AG09309 (cell line): ENCODE data around the gene AMMECR1.

Experiments
- DNase-seq: peaks from one replicate; pipeline ENCODE4 v3.0.0-alpha.2; 2010; ENCODE audit warnings: low read depth
- H3K4me3 ChIP-seq: 2 replicates; pipeline ENCODE4 v1.5.1; 2011; ENCODE audit warnings: mild to moderate bottlenecking, low read depth, low read length, moderate library complexity; ENCODE audit not compliant: control insufficient read depth
- TF ChIP-seq, protein P1 (sequence below): IDR thresholded peaks from 2 replicates; pipeline ENCODE4 v1.5.1; 2011; ENCODE audit warnings: mild to moderate bottlenecking, low read depth, low read length, inconsistent platforms; ENCODE audit not compliant: insufficient read depth, control insufficient read depth; ENCODE audit errors: missing control alignments

The AMMECR1 gene

GRCh38 chrX:110267874-110268273 is 50.0 kb downstream of the AMMECR1 start:
- TF ChIP-seq, protein P1, sequence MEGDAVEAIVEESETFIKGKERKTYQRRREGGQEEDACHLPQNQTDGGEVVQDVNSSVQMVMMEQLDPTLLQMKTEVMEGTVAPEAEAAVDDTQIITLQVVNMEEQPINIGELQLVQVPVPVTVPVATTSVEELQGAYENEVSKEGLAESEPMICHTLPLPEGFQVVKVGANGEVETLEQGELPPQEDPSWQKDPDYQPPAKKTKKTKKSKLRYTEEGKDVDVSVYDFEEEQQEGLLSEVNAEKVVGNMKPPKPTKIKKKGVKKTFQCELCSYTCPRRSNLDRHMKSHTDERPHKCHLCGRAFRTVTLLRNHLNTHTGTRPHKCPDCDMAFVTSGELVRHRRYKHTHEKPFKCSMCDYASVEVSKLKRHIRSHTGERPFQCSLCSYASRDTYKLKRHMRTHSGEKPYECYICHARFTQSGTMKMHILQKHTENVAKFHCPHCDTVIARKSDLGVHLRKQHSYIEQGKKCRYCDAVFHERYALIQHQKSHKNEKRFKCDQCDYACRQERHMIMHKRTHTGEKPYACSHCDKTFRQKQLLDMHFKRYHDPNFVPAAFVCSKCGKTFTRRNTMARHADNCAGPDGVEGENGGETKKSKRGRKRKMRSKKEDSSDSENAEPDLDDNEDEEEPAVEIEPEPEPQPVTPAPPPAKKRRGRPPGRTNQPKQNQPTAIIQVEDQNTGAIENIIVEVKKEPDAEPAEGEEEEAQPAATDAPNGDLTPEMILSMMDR: no peak
- H3K4me3 ChIP-seq: no peak overlapping the region
- DNase-seq: no peak

DNA sequence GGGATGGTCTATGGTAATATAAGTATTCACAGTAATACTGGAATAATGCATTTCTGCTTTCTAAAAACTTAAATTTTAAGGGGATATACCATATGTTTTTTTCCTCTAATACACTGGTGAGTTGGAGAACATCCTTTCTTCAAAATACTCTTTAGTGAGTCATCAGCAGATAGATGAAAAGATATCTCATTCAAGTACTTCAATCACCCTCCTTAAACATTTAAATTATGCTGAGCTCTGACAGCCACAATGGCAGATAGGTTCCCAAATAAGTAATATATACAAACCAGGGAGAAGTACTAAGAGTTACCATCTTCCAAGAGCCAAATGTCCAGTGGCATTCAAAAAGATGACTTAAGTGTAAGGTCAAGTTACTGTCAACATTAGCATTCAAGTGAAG is 52.2 kb downstream of the AMMECR1 start:
- no peak for DNase-seq

GRCh38 chrX:110259117-110259516 is 58.8 kb downstream of the AMMECR1 start:
- H3K4me3 ChIP-seq: no peak overlapping the region
- DNase-seq: no peak
- TF ChIP-seq, protein P1: no peak

More for the DNA sequence above, 52.2 kb downstream of the AMMECR1 start:
- H3K4me3 ChIP-seq: no peak overlapping the region
- TF ChIP-seq, protein P1: no peak

- H3K4me3 ChIP-seq: no peak overlapping the region
- TF ChIP-seq, protein P1: no peak
- no peak for DNase-seq
Observed at GRCh38 chrX:110258552-110258951, 59.3 kb downstream of the AMMECR1 start.

- TF ChIP-seq, protein P1: no peak
- H3K4me3 ChIP-seq: no peak overlapping the region
- DNase-seq: no peak
Observed at GRCh38 chrX:110257889-110258288, 60.0 kb downstream of the AMMECR1 start.

GRCh38 chrX:110252711-110253110 is 65.2 kb downstream of the AMMECR1 start:
- TF ChIP-seq, protein P1: no peak
- DNase-seq: no peak
- no peak overlapping the region for H3K4me3 ChIP-seq

DNA sequence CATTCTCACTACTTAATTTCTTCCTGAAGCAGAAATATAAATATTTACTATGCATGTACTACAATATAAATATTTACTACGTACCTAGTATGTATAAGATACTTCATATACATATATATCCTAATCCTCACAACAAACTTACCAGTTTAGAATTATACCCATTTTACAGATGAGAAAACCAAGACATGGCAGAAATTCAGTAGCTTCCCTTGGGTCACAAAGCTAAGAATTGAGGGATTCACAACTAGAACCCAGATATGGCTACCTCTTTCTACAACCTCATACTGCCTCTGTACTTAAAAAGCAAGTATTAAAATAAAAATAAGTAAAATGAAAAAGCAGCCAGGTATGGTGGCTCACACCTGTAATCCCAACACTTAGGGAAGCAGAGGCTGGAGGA is 65.9 kb downstream of the AMMECR1 start:
- TF ChIP-seq, protein P1: no peak
- DNase-seq: no peak
- H3K4me3 ChIP-seq: no peak overlapping the region
